MM.1S (cell line): Measurements from ENCODE around the gene SLC7A9.

Experiments used
- DNase-seq: peaks from one replicate; pipeline ENCODE4 v3.0.0-alpha.2; 2015
- H2AFZ ChIP-seq: fragments of 300-600 bp; sonication (generic); 2 replicates; pipeline ENCODE4 v1.6.0; 2016; ENCODE audit warnings: antibody characterized with exemption, low read length
- H3F3A ChIP-seq: fragments of 300-600 bp; sonication (generic); 2 replicates; pipeline ENCODE4 v1.6.1; 2016; ENCODE audit warnings: mild to moderate bottlenecking, antibody characterized with exemption, low read length, moderate library complexity, mixed read lengths; ENCODE audit not compliant: insufficient read depth
- H3K27ac ChIP-seq: fragments of 300-600 bp; sonication (generic); 2 replicates; pipeline ENCODE4 v1.5.1; 2016; ENCODE audit warnings: mild to moderate bottlenecking, low read length
- H3K27me3 ChIP-seq: fragments of 300-600 bp; sonication (generic); replicated peaks from 2 replicates; pipeline ENCODE4 v1.6.0; 2016; ENCODE audit warnings: low read length; ENCODE audit not compliant: insufficient read depth
- H3K36me3 ChIP-seq: fragments of 300-600 bp; sonication (generic); replicated peaks from 2 replicates; pipeline ENCODE4 v1.6.1; 2016; ENCODE audit warnings: mild to moderate bottlenecking, low read length, mixed read lengths; ENCODE audit not compliant: insufficient read depth
- H3K4me1 ChIP-seq: fragments of 300-600 bp; sonication (generic); 2 replicates; pipeline ENCODE4 v1.6.1; 2016; ENCODE audit warnings: low read length, mixed read lengths
- H3K4me2 ChIP-seq: fragments of 300-600 bp; sonication (generic); 2 replicates; pipeline ENCODE4 v1.6.0; 2016; ENCODE audit warnings: low read depth, low read length
- H3K4me3 ChIP-seq: fragments of 300-600 bp; sonication (generic); 2 replicates; pipeline ENCODE4 v1.5.1; 2016; ENCODE audit warnings: low read length, mixed read lengths
- H3K79me2 ChIP-seq: fragments of 300-600 bp; sonication (generic); 2 replicates; pipeline ENCODE4 v1.6.1; 2016; ENCODE audit warnings: mixed run types, low read length, mixed read lengths
- H3K9ac ChIP-seq: fragments of 300-600 bp; sonication (generic); 2 replicates; pipeline ENCODE4 v1.6.1; 2016; ENCODE audit warnings: low read length, mixed read lengths
- H3K9me2 ChIP-seq: fragments of 300-600 bp; sonication (generic); replicated peaks from 2 replicates; pipeline ENCODE4 v1.6.1; 2016; ENCODE audit warnings: mild to moderate bottlenecking, low read length, mixed read lengths; ENCODE audit not compliant: insufficient read depth
- H3K9me3 ChIP-seq: fragments of 300-600 bp; sonication (generic); replicated peaks from 2 replicates; pipeline ENCODE4 v1.6.1; 2016; ENCODE audit warnings: mild to moderate bottlenecking, low read length, mixed read lengths; ENCODE audit not compliant: insufficient read depth
- H4K20me1 ChIP-seq: fragments of 300-600 bp; sonication (generic); 2 replicates; pipeline ENCODE4 v1.6.1; 2016; ENCODE audit warnings: mild to moderate bottlenecking, low read length, moderate library complexity, mixed read lengths; ENCODE audit not compliant: insufficient read depth
- EZH2 ChIP-seq: fragments of 300-600 bp; sonication (generic); optimal IDR thresholded peaks from 2 replicates; pipeline ENCODE3; 2017; ENCODE audit warnings: low read depth, mild to moderate bottlenecking, antibody characterized with exemption, low read length, mixed read lengths
- EZH2phosphoT487 ChIP-seq: fragments of 300-600 bp; sonication (generic); IDR thresholded peaks from 2 replicates; pipeline ENCODE4 v1.6.1; 2018; ENCODE audit warnings: antibody characterized with exemption, low read length
- TF ChIP-seq, protein P1 (sequence below): fragments of 300-600 bp; sonication (generic); IDR thresholded peaks from 2 replicates; pipeline ENCODE4 v1.5.1; 2016; ENCODE audit warnings: antibody characterized with exemption, low read length, mixed read lengths

SLC7A9 gene

GRCh38 chr19:32808236-32808635 lies 61.3 kb downstream of the SLC7A9 start:
- Histone ChIP-seq H3K36me3 (no peaks in the 10 kb centered on the region), H3K9me3 (no peaks in the 10 kb centered on the region), H3K9ac (no peak overlapping the region), H4K20me1 (no peaks in the 10 kb centered on the region), H3K4me2 (no peak overlapping the region), H3F3A (no peaks in the 10 kb centered on the region), H3K4me1 (0 out of 2 replicates have a peak, but pooled peaks cover 7% of the 10 kb centered on the region), H3K4me3 (no peak overlapping the region), H2AFZ (no peak overlapping the region), H3K27me3 (no peaks in the 10 kb centered on the region), H3K79me2 (no peaks in the 10 kb centered on the region), H3K27ac (no peak overlapping the region), H3K9me2 (no peaks in the 10 kb centered on the region)
- DNase-seq: no peak
- TF ChIP-seq, protein P1, sequence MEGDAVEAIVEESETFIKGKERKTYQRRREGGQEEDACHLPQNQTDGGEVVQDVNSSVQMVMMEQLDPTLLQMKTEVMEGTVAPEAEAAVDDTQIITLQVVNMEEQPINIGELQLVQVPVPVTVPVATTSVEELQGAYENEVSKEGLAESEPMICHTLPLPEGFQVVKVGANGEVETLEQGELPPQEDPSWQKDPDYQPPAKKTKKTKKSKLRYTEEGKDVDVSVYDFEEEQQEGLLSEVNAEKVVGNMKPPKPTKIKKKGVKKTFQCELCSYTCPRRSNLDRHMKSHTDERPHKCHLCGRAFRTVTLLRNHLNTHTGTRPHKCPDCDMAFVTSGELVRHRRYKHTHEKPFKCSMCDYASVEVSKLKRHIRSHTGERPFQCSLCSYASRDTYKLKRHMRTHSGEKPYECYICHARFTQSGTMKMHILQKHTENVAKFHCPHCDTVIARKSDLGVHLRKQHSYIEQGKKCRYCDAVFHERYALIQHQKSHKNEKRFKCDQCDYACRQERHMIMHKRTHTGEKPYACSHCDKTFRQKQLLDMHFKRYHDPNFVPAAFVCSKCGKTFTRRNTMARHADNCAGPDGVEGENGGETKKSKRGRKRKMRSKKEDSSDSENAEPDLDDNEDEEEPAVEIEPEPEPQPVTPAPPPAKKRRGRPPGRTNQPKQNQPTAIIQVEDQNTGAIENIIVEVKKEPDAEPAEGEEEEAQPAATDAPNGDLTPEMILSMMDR: no peak
- no peak for TF ChIP-seq EZH2phosphoT487

GRCh38 chr19:32802840-32803239 lies 66.7 kb downstream of the SLC7A9 start:
- no peaks in the 10 kb centered on the region for H3F3A ChIP-seq
- H4K20me1 ChIP-seq: no peaks in the 10 kb centered on the region
- no peak overlapping the region for H3K4me3 ChIP-seq
- H3K9ac ChIP-seq: no peak overlapping the region
- H3K27ac ChIP-seq: no peak overlapping the region
- H3K4me1 ChIP-seq: no peaks in the 10 kb centered on the region
- H2AFZ ChIP-seq: no peak overlapping the region
- no peaks in the 10 kb centered on the region for H3K36me3 ChIP-seq
- TF ChIP-seq, protein P1: no peak
- TF ChIP-seq EZH2phosphoT487: no peak
- no peak for TF ChIP-seq EZH2
- no peaks in the 10 kb centered on the region for H3K9me2 ChIP-seq
- no peaks in the 10 kb centered on the region for H3K27me3 ChIP-seq
- no peak overlapping the region for H3K4me2 ChIP-seq
- no peak for DNase-seq
- no peaks in the 10 kb centered on the region for H3K9me3 ChIP-seq
- no peaks in the 10 kb centered on the region for H3K79me2 ChIP-seq

GRCh38 chr19:32800754-32801153 lies 68.8 kb downstream of the SLC7A9 start:
- DNase-seq: no peak
- H3K4me1 ChIP-seq: no peaks in the 10 kb centered on the region
- no peaks in the 10 kb centered on the region for H3K79me2 ChIP-seq
- no peaks in the 10 kb centered on the region for H3K36me3 ChIP-seq
- no peaks in the 10 kb centered on the region for H3K9me3 ChIP-seq
- no peak overlapping the region for H3K9ac ChIP-seq
- no peak overlapping the region for H3K4me2 ChIP-seq
- no peaks in the 10 kb centered on the region for H3F3A ChIP-seq
- H2AFZ ChIP-seq: no peak overlapping the region
- no peaks in the 10 kb centered on the region for H3K27me3 ChIP-seq
- no peaks in the 10 kb centered on the region for H3K9me2 ChIP-seq
- H3K27ac ChIP-seq: no peak overlapping the region
- TF ChIP-seq, protein P1: no peak
- TF ChIP-seq EZH2phosphoT487 (no peak), EZH2 (no peak)
- H4K20me1 ChIP-seq: no peaks in the 10 kb centered on the region
- no peak overlapping the region for H3K4me3 ChIP-seq
